NCI-H226 (cell line): ENCODE measurements around the gene E2F6.

Experiments used
- DNase-seq: peaks from one replicate; pipeline ENCODE4 v3.0.0-alpha.2; 2015

Gene E2F6

GRCh38 chr2:11492720-11493119 lies 26.8 kb upstream of the E2F6 start:
- no peak for DNase-seq

- no peak for DNase-seq
Observed at GRCh38 chr2:11492244-11492643, 26.3 kb upstream of the E2F6 start.

- DNase-seq: no peak
Observed at GRCh38 chr2:11491348-11491933, 25.5 kb upstream of the E2F6 start.

- no peak for DNase-seq
Observed at GRCh38 chr2:11490194-11490593, 24.2 kb upstream of the E2F6 start.

GRCh38 chr2:11488809-11489208 lies 22.8 kb upstream of the E2F6 start:
- DNase-seq: no peak

- no peak for DNase-seq
Observed at GRCh38 chr2:11483806-11484617, 18.1 kb upstream of the E2F6 start.

GRCh38 chr2:11482473-11483035 lies 16.6 kb upstream of the E2F6 start:
- DNase-seq: no peak

GRCh38 chr2:11481789-11482472 lies 16.0 kb upstream of the E2F6 start:
- DNase-seq: no peak

- DNase-seq: no peak
Observed at GRCh38 chr2:11481426-11481788, 15.4 kb upstream of the E2F6 start.

GRCh38 chr2:11480859-11481258 lies 14.9 kb upstream of the E2F6 start:
- no peak for DNase-seq

- DNase-seq: no peak
Observed at GRCh38 chr2:11480406-11480805, 14.4 kb upstream of the E2F6 start.

GRCh38 chr2:11478899-11479605 lies 13.1 kb upstream of the E2F6 start:
- DNase-seq: no peak

- DNase-seq: peak; percentile 54
Observed at GRCh38 chr2:11477994-11478393, 12.0 kb upstream of the E2F6 start.

GRCh38 chr2:11473659-11474433 lies 7.9 kb upstream of the E2F6 start:
- DNase-seq: no peak

GRCh38 chr2:11467749-11468148 lies 1.8 kb upstream of the E2F6 start:
- no peak for DNase-seq

- DNase-seq: no peak
Observed at GRCh38 chr2:11467129-11467649, 1.2 kb upstream of the E2F6 start.

GRCh38 chr2:11466307-11467128 lies 557 bp upstream of the E2F6 start:
- DNase-seq: no peak

GRCh38 chr2:11465110-11465484 lies 864 bp downstream of the E2F6 start:
- no peak for DNase-seq

GRCh38 chr2:11459816-11460215 lies 6.1 kb downstream of the E2F6 start:
- no peak for DNase-seq

- DNase-seq: no peak
Observed at GRCh38 chr2:11458753-11459152, 7.2 kb downstream of the E2F6 start.

- no peak for DNase-seq
Observed at GRCh38 chr2:11457935-11458334, 8.0 kb downstream of the E2F6 start.
